ENCODE data around the gene ARHGAP24. TPM values are rescaled to one million over a fixed set of nuclear protein-coding genes. Genes with fewer than 3 reads are reported as not detected.
"Not testable (repeated sequence)": the region's sequence is repeated elsewhere in the genome, so short reads cannot be mapped to it uniquely, and the experiment has no call there.

ARHGAP24 gene
- total RNA-seq, 1 donor from 2014 or later, result 11.1 TPM

DNA sequence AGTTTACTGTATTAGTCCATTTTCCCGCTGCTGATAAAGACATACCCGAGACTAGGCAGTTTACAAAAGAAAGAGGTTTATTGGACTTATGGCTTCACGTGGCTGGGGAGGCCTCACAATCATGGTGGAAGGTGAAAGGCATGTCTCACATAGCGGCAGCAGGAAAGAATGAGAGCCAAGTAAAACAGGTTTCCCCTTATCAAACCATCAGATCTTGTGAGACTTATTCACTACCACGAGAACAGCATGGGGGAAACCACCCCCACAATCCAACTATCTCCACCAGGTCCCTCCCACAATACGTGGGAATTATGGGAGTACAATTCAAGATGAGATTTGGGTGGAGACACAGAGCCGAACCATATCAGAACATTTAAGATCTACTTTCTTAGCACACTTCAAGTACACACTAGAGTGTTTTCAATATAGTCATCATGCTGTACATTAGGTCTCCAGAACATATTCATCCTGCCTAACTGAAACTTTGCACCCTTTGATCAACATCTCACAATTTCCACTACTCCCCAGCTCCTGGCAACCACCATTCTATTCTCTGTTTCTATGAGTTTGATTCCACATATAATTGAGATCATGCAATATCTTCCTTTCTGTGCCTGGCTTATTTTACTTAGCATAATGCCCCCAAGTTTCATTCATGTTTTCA lies 341.0 kb downstream of the ARHGAP24 start:
- Histone ChIP-seq H3K27me3 (ENCODE audit: control insufficient read depth, insufficient read depth, low read length) (no peaks in the 10 kb centered on the region), H3K36me3 (ENCODE audit: control insufficient read depth, insufficient read depth, low read length) (no peaks in the 10 kb centered on the region), H3K4me3 (ENCODE audit: low read depth, low read length) (no peak overlapping the region)
- DNase-seq (ENCODE audit: low read depth) (no peak), FAIRE-seq (no peak)
- TF ChIP-seq, protein P1, sequence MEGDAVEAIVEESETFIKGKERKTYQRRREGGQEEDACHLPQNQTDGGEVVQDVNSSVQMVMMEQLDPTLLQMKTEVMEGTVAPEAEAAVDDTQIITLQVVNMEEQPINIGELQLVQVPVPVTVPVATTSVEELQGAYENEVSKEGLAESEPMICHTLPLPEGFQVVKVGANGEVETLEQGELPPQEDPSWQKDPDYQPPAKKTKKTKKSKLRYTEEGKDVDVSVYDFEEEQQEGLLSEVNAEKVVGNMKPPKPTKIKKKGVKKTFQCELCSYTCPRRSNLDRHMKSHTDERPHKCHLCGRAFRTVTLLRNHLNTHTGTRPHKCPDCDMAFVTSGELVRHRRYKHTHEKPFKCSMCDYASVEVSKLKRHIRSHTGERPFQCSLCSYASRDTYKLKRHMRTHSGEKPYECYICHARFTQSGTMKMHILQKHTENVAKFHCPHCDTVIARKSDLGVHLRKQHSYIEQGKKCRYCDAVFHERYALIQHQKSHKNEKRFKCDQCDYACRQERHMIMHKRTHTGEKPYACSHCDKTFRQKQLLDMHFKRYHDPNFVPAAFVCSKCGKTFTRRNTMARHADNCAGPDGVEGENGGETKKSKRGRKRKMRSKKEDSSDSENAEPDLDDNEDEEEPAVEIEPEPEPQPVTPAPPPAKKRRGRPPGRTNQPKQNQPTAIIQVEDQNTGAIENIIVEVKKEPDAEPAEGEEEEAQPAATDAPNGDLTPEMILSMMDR (IDR thresholded peaks at IDR 0.05; ENCODE audit: insufficient read depth, low read length, severe bottlenecking), result no peak

DNA sequence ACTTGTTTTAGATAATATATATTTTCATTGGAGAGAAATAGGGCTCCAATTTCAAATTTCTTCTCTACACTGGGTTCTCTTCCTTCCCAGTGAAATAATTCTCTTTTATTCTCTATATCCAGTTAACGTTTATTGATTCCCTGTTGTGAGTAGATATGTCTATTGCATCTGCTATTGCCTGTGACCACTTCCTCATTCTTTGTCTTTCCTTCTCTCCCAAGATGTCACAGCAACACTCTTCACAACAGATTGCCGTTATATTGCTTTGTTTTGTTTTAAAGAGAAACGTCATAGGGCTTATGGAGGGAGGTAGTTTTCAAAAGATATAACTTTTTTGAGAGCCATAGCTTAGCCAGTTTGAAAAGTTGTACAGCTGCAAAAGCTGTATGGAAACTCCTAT lies 343.8 kb downstream of the ARHGAP24 start:
- no peak for FAIRE-seq
- TF ChIP-seq, protein P1 (IDR thresholded peaks at IDR 0.05; ENCODE audit: insufficient read depth, low read length, severe bottlenecking), result no peak
- Histone ChIP-seq H3K4me3 (ENCODE audit: low read depth, low read length) (no peak overlapping the region), H3K36me3 (ENCODE audit: control insufficient read depth, insufficient read depth, low read length) (no peaks in the 10 kb centered on the region), H3K27me3 (ENCODE audit: control insufficient read depth, insufficient read depth, low read length) (no peaks in the 10 kb centered on the region)
- DNase-seq (ENCODE audit: low read depth), result no peak

DNA sequence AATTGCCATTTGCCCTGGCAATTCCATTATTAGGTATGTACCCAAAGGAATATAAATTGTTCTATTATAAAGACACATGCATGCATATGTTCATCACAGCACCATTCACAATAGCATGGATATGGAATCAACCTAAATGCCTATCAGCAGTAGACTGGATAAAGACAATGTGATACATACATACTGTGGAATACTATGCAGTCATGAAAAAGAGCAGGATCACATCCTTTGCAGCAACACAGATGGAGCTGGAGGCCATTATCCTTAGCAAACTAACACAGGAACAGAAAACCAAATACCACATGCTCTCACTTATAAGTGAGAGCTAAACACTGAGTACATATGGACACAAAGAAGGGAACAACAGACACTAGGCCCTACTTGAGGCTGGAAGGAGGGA lies 345.2 kb downstream of the ARHGAP24 start:
- not testable (repeated sequence) for DNase-seq (ENCODE audit: low read depth); H3K4me3 ChIP-seq (ENCODE audit: low read depth, low read length); H3K36me3 ChIP-seq (ENCODE audit: control insufficient read depth, insufficient read depth, low read length)

GRCh38 chr4:85821688-85822455 lies 346.9 kb downstream of the ARHGAP24 start:
- no peak for FAIRE-seq
- no peak for DNase-seq (ENCODE audit: low read depth)
- no peaks in the 10 kb centered on the region for H3K27me3 ChIP-seq (ENCODE audit: control insufficient read depth, insufficient read depth, low read length)
- TF ChIP-seq, protein P1 (IDR thresholded peaks at IDR 0.05; ENCODE audit: insufficient read depth, low read length, severe bottlenecking), result no peak
- H3K36me3 ChIP-seq (ENCODE audit: control insufficient read depth, insufficient read depth, low read length), result no peaks in the 10 kb centered on the region
- H3K4me3 ChIP-seq (ENCODE audit: low read depth, low read length), result no peak overlapping the region

More for the DNA sequence above, 345.2 kb downstream of the ARHGAP24 start:
- H3K27me3 ChIP-seq (ENCODE audit: control insufficient read depth, insufficient read depth, low read length); FAIRE-seq: not testable (repeated sequence)

- TF ChIP-seq, protein P1 (IDR thresholded peaks at IDR 0.05; ENCODE audit: insufficient read depth, low read length, severe bottlenecking), result no peak
- DNase-seq (ENCODE audit: low read depth) (peak; percentile 55), FAIRE-seq (no peak)
- no peaks in the 10 kb centered on the region for H3K27me3 ChIP-seq (ENCODE audit: control insufficient read depth, insufficient read depth, low read length)
- no peaks in the 10 kb centered on the region for H3K36me3 ChIP-seq (ENCODE audit: control insufficient read depth, insufficient read depth, low read length)
- no peak overlapping the region for H3K4me3 ChIP-seq (ENCODE audit: low read depth, low read length)
Measured at GRCh38 chr4:85823295-85823694, 348.3 kb downstream of the ARHGAP24 start.

- TF ChIP-seq, protein P1 (IDR thresholded peaks at IDR 0.05; ENCODE audit: insufficient read depth, low read length, severe bottlenecking), result no peak
- Histone ChIP-seq H3K36me3 (ENCODE audit: control insufficient read depth, insufficient read depth, low read length) (no peaks in the 10 kb centered on the region), H3K4me3 (ENCODE audit: low read depth, low read length) (no peak overlapping the region), H3K27me3 (ENCODE audit: control insufficient read depth, insufficient read depth, low read length) (no peaks in the 10 kb centered on the region)
- FAIRE-seq (no peak), DNase-seq (ENCODE audit: low read depth) (no peak)
Measured at GRCh38 chr4:85824166-85824945, 349.4 kb downstream of the ARHGAP24 start.

All from bronchial epithelial cell (primary cell).